ENCODE results near the gene PNMA1. TPM values are rescaled to one million over a fixed set of nuclear protein-coding genes. Genes with fewer than 3 reads are reported as not detected.
"Not testable (repeated sequence)": the region's sequence is repeated elsewhere in the genome, so short reads cannot be mapped to it uniquely, and the experiment has no call there.

Gene PNMA1
- polyA plus RNA-seq, 3 donors: 7.6 to 41.4 (median 21.6) TPM

DNA sequence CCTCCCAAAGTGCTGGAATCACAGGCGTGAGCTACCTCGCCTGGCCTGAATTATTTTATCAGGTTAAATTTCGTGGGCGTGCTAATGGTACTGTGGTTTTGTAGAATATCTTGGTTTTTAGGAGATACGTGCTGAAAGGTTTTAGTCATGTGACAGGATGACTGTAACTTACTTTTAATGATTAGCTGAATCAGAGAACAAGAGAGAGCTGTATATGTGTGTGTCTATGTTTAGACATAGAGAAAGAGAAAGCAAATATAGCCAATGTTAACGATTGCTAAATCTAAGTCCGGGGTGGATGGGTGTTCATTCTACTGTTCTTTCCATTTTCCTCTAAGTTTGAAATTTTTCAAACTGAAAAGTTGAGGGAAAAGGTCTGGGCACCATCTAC, 9.2 kb upstream of the PNMA1 start:
- 52 to 70% (median 62%) methylated on average over 7 of the region's 7 CpGs for WGBS, 3 donors
- no peak overlapping the region for H3K27ac ChIP-seq (ENCODE audit: low read depth, low read length)

DNA sequence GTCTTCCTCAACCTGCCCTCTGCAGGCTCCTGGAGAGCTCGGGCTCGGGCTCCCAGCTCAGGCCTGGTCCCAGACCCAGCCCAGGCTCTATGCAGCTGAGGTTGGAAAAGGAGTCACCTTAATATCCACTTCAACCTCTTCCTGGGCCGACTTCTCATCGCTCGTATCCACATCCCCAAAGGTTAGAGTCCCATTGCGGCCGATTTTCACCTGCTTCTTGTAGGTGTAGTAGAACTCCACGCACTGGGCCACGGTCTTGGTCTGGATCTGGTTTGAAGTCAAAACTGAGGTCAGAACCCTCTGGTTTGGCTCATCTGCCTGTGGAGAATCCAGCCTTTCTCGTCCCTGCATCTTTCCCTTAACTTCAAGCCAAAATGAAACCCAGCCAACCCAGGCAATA, 8.4 kb upstream of the PNMA1 start:
- H3K27ac ChIP-seq (ENCODE audit: low read depth, low read length): no peak overlapping the region
- WGBS, 3 donors: 83 to 94% (median 91%) methylated on average over 10 of the region's 10 CpGs

DNA sequence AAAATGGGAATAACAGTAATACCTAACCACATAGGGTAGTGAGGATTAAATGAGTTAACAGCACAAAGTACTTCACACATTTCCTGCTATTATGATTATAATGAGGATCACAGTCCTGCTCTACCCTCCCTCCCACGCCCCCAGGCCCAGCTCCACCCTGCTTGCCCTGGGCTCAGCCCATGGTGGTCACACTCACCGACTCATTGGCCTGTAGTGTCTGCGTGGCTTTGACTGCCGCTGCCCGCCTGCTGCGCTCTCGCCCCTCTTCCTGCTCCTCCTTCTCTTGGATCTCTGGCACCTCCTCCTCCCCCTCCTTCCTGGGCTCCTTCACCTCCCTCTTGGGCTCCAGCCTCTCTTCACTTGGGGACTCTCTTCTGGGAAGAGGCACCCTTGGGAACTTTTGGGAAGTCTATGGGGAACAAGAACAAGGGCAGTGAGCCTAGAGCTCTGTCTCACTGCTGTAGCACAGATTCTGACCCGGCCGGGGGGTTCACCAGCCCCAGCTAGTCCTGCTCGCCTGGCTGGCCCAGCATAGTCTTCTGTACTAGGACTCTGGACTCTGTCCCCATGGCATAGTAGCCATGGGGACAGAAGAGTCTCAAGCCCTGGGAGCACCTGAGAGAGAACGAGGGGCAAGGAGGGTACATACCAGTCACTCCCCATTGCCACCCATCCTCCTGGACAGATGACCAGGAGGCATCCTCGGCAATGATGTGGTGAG, 7.1 kb upstream of the PNMA1 start:
- no peak overlapping the region for H3K27ac ChIP-seq (ENCODE audit: low read depth, low read length)
- 88 to 93% (median 91%) methylated on average over 12 of the region's 12 CpGs for WGBS, 3 donors

DNA sequence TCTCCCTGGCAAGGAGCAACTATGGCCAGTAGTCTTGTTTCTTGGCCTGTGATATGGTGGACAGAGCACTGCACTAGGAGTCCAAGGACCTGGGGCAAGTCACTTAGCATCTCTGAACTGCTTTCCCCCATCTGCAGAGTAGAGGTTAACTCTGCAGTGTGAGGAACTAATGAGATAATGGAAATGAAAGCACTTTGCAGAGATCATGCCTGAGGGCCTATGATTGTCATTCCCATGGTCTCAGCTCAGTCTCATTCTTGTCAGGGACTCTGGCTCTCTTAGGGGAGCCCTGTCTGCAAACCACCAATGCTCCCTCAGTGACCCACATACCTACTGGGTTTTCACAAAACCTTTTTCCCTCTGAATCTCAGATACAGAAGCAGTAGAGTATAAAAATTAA, 6.5 kb upstream of the PNMA1 start:
- no peak overlapping the region for H3K27ac ChIP-seq (ENCODE audit: low read depth, low read length)

DNA sequence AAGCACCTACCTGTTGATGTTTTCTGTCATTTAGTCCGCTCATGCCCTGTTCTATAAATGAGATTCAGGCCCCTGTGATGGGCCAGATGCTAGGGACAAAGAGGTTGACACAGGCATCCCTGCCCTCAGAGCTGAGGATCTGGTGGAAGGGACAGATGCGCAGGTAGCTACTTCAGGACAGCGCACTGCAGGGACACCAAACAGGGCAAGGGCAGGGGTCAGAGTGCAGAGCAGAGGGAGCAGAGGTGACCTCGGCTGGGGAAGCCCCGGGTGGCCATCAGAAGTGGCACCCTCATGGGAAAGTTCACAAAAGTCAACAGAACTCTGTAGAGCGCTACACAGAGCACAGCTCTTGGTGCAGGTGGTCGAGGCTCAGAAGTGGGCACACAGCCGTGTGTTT, 5.6 kb upstream of the PNMA1 start:
- H3K27ac ChIP-seq (ENCODE audit: low read depth, low read length): no peak overlapping the region
- 90 to 94% (median 93%) methylated on average over 8 of the region's 8 CpGs for WGBS, 3 donors

DNA sequence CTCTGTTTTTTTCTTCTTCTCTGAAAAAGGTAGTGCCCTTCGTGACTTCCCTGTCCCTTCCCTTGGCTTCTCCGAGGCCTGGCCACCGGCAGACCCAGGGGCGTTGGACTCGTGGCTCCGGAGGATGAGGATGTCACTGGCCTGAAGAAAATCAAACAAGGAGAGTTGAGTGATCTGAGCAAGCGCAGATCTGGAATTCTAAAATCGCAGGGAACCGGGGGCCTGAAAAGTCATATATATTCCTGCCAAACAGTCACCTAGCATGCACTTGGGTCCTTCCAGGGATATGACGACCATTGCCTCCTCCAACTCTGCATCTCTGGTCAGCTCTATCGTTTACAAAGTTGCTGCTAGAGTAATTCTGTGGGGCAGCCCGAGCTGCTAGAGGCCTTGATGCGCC, 5.2 kb upstream of the PNMA1 start:
- 90 to 94% (median 93%) methylated on average over 13 of the region's 13 CpGs for WGBS, 3 donors

DNA sequence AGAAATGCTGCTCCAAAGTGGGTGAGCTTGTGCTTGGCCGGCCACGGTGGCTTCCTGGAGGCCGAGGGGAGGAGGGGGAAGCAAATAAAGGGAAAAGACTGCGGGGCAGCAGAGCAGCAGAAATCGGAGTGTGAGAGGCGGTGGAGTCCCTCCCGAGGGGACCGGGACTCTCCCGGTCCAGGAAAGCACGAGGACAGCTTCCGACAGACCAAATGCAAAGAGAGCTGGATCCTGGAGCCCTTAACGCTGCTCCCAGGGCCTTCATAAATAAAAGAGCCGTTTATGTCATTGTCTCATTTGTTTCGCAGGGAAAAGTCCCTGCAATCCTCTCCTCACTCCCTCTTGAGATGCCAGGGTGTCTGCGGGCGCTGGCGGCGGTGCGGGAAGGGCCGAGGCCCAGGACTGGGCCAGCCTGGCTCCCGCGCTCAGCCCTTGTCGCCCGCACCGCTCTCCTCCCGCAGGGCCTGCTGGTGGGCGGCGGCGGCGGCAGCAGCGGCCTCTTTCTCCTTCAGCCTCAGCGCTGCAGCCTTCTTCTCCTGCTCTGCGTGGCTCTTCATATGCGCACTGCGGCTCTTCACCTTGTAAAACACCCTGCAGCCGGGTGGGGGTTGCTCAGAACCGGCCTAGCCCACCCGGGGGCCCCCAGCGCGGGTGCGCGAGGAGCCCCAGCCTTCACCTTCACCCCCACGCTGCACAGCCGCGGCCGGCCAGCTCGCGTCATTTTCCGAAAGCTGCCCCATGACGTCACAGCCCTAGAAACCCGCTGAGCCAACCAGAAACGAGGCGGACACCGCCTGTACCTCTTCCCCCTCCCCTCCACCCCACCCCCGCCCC, 4.5 kb upstream of the PNMA1 start:
- H3K27ac ChIP-seq (ENCODE audit: low read depth, low read length): no peak overlapping the region
- WGBS, 3 donors: 67 to 83% (median 73%) methylated on average over 55 of the region's 55 CpGs

More for the DNA sequence above, 5.2 kb upstream of the PNMA1 start:
- H3K27ac ChIP-seq (ENCODE audit: low read depth, low read length): no peak overlapping the region

DNA sequence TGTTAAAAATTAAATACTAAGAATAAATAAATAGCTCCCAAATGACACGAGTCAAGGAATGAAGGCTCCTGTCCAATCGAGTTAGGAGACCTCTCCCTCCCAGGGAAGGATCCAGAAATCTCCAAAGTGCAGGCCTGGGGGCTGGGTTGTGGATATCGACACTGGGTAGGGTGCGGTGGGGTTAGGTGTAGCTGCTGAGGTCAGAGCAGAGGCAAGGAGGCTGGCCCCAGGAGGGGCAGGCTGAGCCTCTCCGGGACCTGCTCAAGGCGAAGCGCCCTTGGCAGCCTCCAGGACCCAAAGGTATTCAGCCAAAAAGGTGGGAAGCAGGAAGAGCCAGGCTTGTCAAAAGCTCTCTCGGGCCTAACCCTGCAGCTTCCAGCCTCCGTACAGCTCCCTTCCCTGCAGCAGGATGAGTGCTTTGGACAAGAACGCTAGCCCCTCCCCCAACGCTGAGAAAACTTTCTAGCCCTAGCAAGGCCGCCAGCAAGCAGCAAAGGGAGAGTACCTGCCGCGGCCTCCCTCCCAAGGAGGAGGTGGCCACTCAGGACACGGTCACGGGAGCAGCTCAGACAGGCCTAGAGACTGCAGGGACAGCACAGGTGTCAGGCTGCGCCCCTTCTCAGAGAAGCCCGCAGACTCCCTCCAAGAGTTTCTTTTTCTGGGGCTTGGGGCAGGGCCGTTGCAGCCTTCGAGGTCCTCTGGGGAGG, 3.7 kb upstream of the PNMA1 start:
- H3K27ac ChIP-seq (ENCODE audit: low read depth, low read length): no peak overlapping the region
- 67 to 79% (median 76%) methylated on average over 20 of the region's 20 CpGs for WGBS, 3 donors

DNA sequence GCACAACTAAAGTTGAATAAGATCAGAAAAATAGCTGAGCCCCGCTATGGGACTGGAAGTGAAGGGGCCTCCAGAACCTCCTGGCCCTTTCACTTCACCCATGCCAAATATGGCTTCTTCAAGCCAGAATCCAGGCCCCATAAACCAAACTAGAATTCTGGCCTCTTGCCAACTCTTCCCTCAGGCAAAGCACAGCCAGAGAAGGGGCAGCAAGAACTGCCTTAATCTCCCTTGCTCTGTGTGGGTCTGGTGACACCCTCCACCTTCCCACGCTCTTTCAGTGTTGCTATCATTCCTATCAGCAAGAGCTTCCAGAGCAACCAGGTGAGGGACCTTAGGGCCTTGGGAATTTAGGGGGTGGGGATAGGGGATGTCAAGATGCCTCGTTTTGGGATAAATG, 3.1 kb upstream of the PNMA1 start:
- WGBS, 3 donors: 80 to 95% (median 86%) methylated on average over 3 of the region's 3 CpGs

DNA sequence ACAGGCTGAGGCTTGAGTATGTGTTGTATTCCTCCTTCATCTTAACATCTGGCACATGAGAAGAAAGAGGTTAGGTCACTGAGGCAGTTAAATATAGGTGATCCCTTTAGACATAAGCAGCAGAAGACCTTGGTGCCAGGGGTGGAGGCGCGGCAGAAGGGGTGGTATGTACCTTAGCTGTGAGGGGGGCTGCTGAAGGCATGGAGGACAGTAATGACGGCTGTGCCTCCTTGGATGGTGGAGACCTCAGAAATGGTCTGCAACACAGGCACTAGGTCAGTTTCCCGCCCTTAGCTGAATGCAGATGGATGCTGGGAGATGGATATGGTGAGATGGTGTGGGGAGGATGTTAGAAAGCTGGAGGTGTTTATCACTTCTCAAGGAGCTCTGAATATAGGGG, 1.5 kb upstream of the PNMA1 start:
- 95 to 96% (median 95%) methylated on average over 4 of the region's 4 CpGs for WGBS, 3 donors
- no peak overlapping the region for H3K27ac ChIP-seq (ENCODE audit: low read depth, low read length)

More for the DNA sequence above, 3.1 kb upstream of the PNMA1 start:
- H3K27ac ChIP-seq (ENCODE audit: low read depth, low read length): no peak overlapping the region

DNA sequence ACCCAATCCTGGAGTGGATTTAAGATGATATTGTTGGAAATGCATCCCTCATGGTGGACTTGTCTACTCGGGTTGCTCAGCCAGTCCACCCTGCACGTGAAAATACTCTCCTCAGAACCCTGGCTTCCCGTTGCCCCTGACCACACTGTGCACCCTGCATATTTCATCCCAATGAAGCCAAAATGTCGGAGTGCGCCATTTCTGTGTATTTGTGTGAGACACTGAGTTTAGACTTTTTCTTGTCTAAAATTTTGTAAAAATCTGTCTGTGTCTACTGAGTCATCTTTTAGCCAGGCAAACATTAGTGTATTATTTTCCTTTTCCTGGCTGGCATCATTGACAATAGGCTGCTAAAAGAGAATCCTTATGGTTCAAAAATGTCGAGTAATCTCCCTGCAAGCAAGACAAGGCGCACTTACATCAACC, 485 bp upstream of the PNMA1 start:
- WGBS, 3 donors: 48 to 54% (median 52%) methylated on average over 7 of the region's 7 CpGs
- H3K27ac ChIP-seq (ENCODE audit: low read depth, low read length): no peak overlapping the region

DNA sequence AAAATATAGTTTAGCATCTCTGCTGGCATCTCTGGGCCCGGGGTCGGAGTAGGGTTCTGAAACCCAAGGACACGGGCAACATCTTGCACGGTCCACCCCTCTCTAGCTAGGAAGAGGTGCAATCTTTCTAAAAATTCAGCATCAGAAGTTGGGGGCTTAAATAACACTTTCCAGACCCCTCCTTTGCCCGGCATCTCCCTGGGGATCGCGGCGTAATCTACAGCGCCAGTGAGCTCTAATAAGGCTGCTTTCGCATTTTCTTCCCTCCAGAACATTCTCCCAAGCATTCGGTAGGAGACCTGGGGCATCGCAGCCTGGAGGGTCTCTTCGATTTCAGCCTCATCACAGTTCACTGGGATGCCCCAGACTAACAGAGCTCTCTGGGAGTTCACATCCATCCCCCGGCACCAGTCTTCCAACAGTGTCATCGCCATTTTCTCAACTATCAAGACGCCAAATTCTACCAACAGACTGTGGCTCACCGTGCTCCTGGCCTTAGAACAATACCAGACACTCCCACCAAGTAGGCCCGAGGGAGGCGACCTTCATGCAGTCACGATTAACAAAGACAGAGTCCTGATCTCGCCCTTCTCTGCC, 880 bp downstream of the PNMA1 start:
- peak overlapping the region; percentile 57 for H3K27ac ChIP-seq (ENCODE audit: low read depth, low read length)
- WGBS, 3 donors: 4 to 26% (median 6%) methylated on average over 21 of the region's 21 CpGs

DNA sequence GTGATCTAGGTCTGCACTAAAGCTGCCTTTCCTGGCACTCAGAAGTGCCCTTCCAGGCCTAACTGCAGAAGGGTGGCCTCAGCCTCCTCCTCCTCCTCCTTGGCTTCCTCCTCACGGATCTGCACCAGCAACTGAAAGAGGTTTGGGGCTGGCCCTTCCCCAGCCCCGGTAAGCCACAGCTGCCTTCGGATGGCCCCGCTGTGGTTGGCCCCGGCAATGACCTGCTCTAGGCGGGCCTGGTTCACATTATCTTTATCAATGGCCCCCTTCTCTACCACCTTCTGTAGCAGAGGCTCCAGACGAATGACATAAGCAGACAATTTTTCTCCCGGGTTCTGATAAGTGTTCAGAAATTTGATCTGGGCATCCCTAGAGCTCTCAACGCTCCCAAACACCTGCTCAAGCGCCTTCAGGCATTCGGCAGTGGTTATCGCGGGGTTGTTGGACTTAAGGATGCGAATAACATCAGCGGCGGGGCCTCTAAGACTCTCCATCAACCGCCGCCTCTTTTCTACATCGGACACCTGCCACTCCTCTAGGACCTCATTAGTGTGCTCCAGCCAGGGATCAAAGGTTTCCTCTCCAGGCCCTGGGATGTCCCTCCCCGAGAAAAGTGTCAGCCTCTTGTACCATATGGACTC, 1.5 kb downstream of the PNMA1 start:
- WGBS, 3 donors: 10 to 51% (median 12%) methylated on average over 20 of the region's 20 CpGs
- H3K27ac ChIP-seq (ENCODE audit: low read depth, low read length): no peak overlapping the region

DNA sequence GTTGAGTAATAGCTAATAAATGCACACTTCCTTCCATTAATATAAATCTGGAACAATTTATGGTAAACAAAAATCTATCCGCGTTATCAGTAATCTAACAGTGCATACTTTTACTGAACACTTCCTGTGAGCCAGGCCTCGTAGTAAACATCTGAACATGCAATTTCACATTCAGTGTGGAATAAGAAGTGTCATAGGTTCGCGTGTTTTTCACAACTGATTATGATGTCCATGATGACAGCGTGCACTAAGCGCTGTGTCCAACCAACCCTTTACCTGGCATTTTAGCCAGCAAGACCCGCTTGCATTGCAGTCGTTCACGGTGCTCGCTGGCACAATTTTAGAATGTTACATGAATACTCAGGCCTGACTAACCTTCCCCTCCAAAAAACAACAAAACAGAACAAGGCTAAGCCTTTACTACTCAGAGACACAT, 2.1 kb downstream of the PNMA1 start:
- WGBS, 3 donors: 19 to 58% (median 29%) methylated on average over 11 of the region's 11 CpGs
- H3K27ac ChIP-seq (ENCODE audit: low read depth, low read length): no peak overlapping the region

DNA sequence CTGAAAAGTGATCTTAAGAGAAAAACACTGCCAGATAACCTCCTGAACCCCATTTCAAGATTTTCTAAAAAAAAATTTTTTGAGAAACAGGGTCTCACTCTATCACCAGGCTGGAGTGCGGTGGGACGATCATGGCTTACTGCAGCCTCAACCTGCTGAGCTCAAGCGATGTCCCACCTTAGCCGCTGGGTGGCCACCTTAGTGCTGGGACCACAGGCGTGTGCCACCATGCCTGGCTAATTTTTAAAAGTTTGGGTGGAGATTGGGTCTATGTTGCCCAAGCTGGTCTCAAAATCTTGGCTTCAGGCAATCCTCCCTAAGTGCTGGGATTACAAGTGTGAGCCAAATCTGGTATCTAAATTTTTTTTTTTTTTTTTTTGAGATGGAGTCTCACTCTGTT, 3.4 kb downstream of the PNMA1 start:
- WGBS, 3 donors: 84 to 98% (median 94%) methylated on average over 5 of the region's 5 CpGs
- no peak overlapping the region for H3K27ac ChIP-seq (ENCODE audit: low read depth, low read length)

DNA sequence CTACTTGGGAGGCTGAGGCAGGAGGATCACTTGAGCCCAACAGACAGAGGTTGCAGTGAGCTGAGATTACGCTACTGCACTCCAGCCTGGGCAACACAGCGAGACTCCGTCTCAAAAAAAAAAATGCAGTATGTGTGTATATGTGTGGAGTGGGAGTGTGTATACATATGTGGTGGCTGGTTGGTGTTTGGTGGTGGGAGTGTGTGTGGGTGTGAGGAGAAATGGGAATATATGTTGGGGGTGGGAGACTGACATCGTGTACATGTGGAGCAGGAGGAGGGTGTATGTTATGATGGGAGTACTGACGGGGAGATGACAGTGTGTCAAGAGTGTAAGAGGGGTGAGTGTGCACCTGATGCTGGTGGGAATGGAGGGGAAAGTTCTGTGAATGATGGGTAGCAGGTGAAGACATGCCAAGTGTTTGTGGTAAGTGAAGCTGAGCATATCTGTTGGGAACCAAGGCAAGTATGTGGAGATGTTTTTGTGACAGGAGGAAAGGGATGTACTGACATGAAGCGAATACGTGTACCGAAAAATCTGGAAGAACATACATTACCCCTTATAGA, 4.2 kb downstream of the PNMA1 start:
- 94 to 96% (median 95%) methylated on average over 8 of the region's 8 CpGs for WGBS, 3 donors
- no peak overlapping the region for H3K27ac ChIP-seq (ENCODE audit: low read depth, low read length)

DNA sequence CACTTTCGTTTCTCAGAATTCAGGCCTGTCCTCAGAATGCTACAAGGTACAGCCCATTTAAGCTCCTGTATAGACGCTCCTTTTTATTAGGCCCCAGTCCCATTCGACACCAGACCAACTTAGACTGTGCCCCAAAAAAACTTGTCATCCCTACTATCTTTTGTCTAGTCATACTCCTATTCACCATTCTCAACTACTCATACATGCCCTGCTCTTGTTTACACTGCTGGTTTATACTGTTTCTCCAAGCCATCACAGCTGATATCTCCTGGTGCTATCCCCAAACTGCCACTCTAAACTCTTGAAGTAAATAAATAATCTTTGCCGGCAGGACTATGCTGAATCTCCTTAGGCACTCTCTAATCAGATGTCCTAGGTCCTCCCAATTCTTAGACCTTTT, 6.1 kb downstream of the PNMA1 start:
- H3K27ac ChIP-seq (ENCODE audit: low read depth, low read length): not testable (repeated sequence)
- 82 to 96% (median 93%) methylated on average over 1 to 4 of the region's 4 CpGs for WGBS, 3 donors

DNA sequence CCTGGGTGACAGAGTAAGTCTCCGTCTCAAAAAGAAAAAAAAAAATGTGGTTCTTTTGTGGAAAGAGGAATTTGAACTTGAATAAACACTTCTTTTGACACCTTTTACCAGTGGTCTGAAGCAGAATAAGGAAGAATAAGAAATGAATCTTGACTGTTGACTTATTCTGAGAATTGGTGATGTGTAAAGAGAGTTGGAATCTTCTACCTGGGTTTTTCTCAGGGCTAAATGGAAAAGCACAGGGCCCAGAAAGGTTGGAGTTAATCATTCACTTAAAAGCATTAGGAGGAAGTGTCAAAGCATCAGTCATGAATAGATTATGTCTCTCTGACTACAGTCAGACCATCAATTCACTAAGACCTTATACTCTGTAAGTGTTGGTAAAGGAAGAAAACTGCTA, 13.9 kb downstream of the PNMA1 start:
- WGBS, 3 donors: 30 to 92% (median 91%) methylated on average over 1 of the region's 1 CpG
- no peak overlapping the region for H3K27ac ChIP-seq (ENCODE audit: low read depth, low read length)
